Urinary bladder (tissue), 4 donors: ENCODE results near the gene C15orf40. TPM values are rescaled to one million over a fixed set of nuclear protein-coding genes. Genes with fewer than 3 reads are reported as not detected.
A peak's percentile ranks its signal among the peaks of the same experiment; 100 is the strongest.
"Not testable (repeated sequence)": the region's sequence is repeated elsewhere in the genome, so short reads cannot be mapped to it uniquely, and the experiment has no call there.

Experiments used
- DNase-seq: peaks from one replicate; pipeline ENCODE4 v3.0.0-alpha.2; 2015; ENCODE audit errors: extremely low spot score
- H3K27ac ChIP-seq: one replicate; pipeline ENCODE4 v1.5.1; 2013; ENCODE audit warnings: low read depth, mild to moderate bottlenecking, moderate library complexity
- H3K36me3 ChIP-seq: one replicate; pipeline ENCODE4 v1.6.1; 2013; ENCODE audit warnings: mild to moderate bottlenecking, moderate library complexity; ENCODE audit not compliant: insufficient read depth
- H3K4me1 ChIP-seq: one replicate; pipeline ENCODE4 v1.6.1; 2013; ENCODE audit warnings: mild to moderate bottlenecking, moderate library complexity; ENCODE audit not compliant: insufficient read depth
- H3K4me3 ChIP-seq: one replicate; pipeline ENCODE4 v1.5.1; 2013; ENCODE audit warnings: low read depth, low read length
- WGBS: extraction: QIAGEN DNeasy Blood & Tissue Kit; methylation state at CpG from one replicate; pipeline ENCODE4 v1.1.7; 2013; 5-methylcytosine and 5-hydroxymethylcytosine counted together
- polyA plus RNA-seq: library from polyadenylated mRNA; stranded (reverse); fragments of 200-250 nt; gene quantifications from one replicate; pipeline ENCODE4 v1.2.3, GENCODE V29; 2013
- total RNA-seq: library from RNA; depleted of rRNA; stranded (reverse); fragments of >200 nt; gene quantifications from one replicate; pipeline ENCODE4 v1.2.3, GENCODE V29; 2014
- donor health status: healthy with polysubstance abuse.
- donor health status: healthy.

C15orf40 gene
- total and polyA plus RNA-seq, 2 donors: 15.7 to 17.2 TPM

DNA sequence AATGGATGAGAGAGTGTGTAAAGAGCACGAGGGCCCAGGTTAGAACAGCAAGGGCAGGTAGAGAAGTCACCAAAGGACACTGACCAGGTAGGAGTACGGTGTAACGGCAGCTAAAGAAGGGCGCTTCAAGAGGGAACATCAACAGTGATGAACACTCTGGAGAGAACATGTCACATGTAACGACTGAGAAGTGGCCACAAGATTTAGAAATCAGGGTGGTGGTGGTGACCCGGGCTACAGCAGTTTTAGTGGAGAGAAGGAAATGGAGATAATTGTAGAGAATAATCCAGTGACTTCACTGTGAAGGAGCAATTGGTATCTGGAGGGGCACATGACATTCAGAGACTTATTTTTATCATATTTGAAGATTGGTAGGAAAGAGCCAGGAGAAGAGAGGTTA lies 1.2 kb upstream of the C15orf40 start:
- H3K27ac ChIP-seq: no peak overlapping the region
- no peaks in the 10 kb centered on the region for H3K4me1 ChIP-seq
- WGBS: 97% methylated on average over 6 of the region's 6 CpGs
- DNase-seq: no peak
- H3K4me3 ChIP-seq: no peak overlapping the region
- no peaks in the 10 kb centered on the region for H3K36me3 ChIP-seq

DNA sequence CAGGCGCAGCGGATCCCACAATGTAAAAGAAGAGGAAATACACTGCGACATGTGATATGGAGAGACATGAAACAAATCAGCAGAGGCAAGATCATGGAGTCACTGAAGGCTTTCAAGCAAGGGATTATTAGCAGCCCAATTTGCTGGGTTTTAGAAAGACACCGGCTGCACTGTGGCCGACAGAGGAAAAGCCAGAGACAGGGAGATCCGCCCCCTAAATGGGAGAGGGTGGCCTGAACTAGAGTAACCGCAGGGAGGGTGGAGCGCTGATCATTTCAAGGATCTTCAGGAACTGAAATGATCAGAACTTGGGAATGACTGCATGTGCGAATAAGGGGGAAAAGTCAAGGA lies 612 bp upstream of the C15orf40 start:
- H3K27ac ChIP-seq: peak overlapping the region; percentile 38
- WGBS: 50% methylated on average over 9 of the region's 9 CpGs
- no peaks in the 10 kb centered on the region for H3K36me3 ChIP-seq
- H3K4me3 ChIP-seq: peak overlapping the region; percentile 80
- no peaks in the 10 kb centered on the region for H3K4me1 ChIP-seq
- DNase-seq: no peak

DNA sequence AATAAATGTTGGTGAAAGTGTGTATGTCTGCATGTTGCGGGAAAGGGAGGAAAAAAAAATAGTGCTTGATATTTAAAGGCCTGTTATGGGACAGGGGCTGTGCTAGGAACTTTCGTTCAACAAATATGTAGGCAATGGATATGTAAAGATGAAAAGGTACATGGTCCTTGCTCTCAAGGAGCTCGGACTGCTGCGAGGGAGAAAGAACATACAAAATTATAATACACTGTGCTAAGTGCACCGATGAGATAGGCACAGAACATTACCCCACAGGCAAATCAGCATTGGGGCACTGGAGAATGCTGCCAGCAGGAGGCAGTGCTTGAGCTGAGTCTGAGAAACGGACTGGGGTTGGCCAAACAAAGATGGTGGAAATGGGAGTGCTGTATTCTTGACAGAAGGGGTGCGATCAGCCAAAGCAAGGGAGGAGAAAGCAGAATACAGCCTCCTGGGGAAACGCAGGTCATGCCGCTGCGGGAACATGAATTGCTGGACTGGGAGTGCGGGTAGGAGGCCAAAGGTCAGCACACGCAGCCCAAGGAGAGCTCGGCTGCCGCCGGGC lies 649 bp downstream of the C15orf40 start:
- peak overlapping the region; percentile 71 for H3K27ac ChIP-seq
- peaks cover 1% of the 10 kb centered on the region for H3K36me3 ChIP-seq
- 8% methylated on average over 15 of the region's 15 CpGs for WGBS
- H3K4me3 ChIP-seq: peak overlapping the region; percentile 80
- DNase-seq: peak; percentile 26
- no peaks in the 10 kb centered on the region for H3K4me1 ChIP-seq

DNA sequence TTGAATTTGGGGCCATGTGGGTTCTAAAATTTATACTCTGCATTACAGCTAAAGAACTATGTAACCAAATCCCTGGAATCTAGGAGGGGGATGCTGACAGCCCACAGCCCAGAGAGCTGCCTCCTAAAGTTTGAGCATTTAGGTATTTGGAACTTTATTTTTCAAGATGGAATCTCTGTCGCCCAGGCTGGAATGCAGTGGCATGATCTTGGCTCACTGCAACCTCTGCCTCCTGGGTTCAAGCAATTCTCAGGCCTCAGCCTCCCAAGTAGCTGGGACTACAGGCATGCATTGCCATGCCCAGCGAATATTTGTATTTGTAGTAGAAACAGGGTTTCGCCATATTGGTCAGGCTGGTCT lies 10.8 kb downstream of the C15orf40 start:
- not testable (repeated sequence) for H3K27ac ChIP-seq, H3K4me3 ChIP-seq, H3K4me1 ChIP-seq, DNase-seq, H3K36me3 ChIP-seq
- WGBS: 96% methylated on average over 3 of the region's 3 CpGs

DNA sequence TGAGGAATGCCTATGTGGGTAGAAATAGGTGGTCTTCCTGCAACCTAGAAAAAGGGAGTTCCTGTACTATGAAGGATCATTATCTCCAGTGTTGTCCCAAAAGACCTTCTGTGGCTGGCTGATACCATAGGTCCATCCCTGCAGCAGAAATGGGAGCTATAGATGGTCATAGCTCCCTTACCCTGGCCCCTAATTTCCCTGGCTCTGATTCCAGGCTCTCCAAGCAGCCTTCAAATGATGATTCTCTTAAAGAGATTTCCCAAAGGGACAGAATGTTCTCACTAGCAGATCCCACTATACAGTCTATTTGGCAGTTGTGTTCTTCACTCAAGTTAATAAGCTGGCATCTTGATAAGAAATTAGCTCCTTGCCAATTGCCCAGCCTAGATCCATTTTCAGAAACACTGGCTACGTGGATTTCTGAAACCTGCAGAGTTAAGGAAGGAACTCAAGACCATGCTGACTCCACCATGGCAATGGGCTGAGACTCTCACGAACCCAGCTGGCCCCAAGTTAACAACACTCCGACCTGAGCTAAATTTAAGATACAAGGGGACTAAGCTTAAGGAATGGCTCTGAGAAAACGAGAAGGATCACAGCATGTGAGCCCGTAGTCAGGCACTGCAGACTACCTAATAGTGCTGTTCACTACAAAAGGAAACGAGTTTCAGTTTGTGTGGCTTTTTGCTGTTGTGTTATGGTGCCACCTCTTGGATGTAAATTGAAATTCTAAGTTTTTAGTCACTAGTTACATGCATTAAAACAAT lies 11.4 kb downstream of the C15orf40 start:
- Histone ChIP-seq H3K4me3 (no peak overlapping the region), H3K4me1 (no peaks in the 10 kb centered on the region), H3K27ac (no peak overlapping the region), H3K36me3 (no peaks in the 10 kb centered on the region)
- 13% methylated on average over 6 of the region's 6 CpGs for WGBS
- no peak for DNase-seq

DNA sequence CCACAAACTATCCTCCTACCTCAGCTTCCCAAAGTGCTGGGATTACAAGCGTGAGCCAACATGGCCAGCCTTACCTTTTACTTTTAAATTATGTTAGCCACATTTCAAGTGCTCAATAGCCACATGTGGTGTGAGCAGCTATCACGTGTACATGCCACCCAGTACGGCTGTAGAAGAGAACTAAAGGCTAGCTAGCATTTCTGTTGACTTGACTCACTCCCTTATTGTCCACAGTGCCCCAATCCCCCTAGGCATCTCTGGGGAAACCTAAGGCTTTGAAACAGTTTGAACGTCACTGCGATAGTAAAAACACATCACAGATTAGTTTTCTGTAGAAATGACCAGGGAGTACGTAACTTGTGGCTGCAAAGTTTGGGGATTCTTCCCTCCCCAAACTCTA lies 12.0 kb downstream of the C15orf40 start:
- 85% methylated on average over 6 of the region's 6 CpGs for WGBS
- no peak for DNase-seq
- Histone ChIP-seq H3K36me3 (no peaks in the 10 kb centered on the region), H3K27ac (no peak overlapping the region), H3K4me1 (no peaks in the 10 kb centered on the region), H3K4me3 (no peak overlapping the region)

DNA sequence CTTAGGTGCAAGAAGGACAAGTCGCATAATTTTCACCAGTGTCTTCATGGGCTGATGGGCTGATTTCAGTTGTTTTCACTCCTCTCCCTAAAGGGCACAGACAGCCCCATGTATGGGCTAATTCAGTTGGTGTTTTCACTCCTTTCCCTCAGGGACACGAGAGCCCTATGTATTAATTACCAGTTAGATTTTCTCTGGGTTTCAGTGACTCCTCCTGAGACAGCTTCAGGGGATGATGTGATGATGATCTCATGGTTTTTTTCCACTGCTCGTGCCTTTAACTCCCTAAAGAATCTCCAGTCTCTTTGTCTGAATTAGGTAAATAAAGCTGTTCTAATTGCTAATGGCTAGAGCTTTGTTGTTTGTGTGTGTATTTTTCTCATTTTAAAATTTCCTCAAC lies 15.5 kb downstream of the C15orf40 start:
- H3K36me3 ChIP-seq: no peaks in the 10 kb centered on the region
- WGBS: 67% methylated on average over 3 of the region's 3 CpGs
- no peaks in the 10 kb centered on the region for H3K4me1 ChIP-seq
- DNase-seq: no peak
- no peak overlapping the region for H3K4me3 ChIP-seq
- no peak overlapping the region for H3K27ac ChIP-seq

DNA sequence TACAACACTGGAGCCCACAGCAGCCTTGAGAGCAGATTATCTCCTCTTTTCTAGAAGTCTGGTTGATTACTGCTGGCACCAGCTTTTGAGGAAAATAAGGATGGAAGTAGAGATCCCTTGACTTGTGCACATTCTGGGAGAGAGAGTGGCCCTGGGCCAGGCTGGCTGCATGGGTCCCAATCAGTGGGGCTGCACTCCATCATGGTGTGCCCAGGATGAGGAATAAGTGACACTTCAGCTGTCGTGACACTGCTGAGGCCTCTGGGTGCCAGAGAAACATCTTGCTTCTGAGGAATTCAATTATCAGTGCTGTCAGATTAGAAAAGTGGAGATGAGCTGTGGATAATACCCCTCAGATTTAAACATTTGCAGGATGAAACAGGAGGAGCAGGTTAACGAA lies 16.4 kb downstream of the C15orf40 start:
- Histone ChIP-seq H3K36me3 (no peaks in the 10 kb centered on the region), H3K27ac (no peak overlapping the region), H3K4me3 (no peak overlapping the region), H3K4me1 (no peaks in the 10 kb centered on the region)
- WGBS: 78% methylated on average over 2 of the region's 2 CpGs
- DNase-seq: no peak

DNA sequence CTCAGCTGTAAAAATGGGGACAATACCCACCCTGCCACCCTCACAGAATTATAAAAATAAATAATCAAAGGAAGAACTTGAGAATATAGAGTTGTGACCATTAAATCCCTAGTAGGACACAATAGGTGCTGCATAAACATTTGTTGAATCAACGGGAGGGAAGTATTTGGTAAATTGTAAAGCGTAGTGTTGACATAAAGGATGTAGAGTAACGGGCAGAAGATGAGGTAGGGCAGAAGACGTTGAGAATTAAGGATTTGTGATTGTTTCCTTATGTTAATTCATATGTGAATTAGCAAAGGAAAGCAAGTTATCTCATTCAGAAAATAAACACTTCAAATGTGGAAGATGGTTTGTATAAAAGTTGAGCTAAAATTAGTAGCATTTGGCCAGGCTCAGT lies 18.3 kb downstream of the C15orf40 start:
- H3K36me3 ChIP-seq: peaks cover 1% of the 10 kb centered on the region
- H3K4me3 ChIP-seq: no peak overlapping the region
- H3K4me1 ChIP-seq: no peaks in the 10 kb centered on the region
- no peak for DNase-seq
- WGBS: 46% methylated on average over 4 of the region's 4 CpGs
- no peak overlapping the region for H3K27ac ChIP-seq

DNA sequence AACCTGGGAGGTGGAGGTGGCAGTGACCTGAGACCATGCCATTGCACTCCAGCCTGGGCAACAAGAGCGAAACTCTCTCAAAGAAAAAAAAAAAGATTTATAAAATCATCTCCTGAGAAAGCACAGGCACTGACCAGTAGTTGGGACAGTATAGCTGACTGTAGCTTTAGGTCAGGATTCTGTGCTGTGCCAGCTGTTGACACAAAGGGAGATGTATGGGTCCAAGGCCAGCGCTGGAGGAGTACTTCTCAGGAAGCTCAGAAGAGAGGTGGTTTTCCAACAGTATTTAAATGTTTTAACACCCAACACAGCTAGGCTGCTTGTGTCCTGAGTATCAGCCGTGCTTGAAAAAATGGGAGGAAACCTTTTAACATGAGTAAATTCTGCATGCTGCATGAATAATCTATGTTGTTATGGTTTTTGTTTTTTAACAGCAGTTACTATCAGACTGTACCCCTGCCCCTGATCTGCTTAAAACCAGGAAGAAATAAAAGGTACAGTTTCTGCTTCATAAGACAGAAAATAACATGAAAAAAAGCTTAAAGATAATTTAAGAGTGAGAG lies 18.9 kb downstream of the C15orf40 start:
- H3K4me1 ChIP-seq: no peaks in the 10 kb centered on the region
- peaks cover 1% of the 10 kb centered on the region for H3K36me3 ChIP-seq
- H3K4me3 ChIP-seq: no peak overlapping the region
- WGBS: 81% methylated on average over 3 of the region's 3 CpGs
- H3K27ac ChIP-seq: no peak overlapping the region
- no peak for DNase-seq

DNA sequence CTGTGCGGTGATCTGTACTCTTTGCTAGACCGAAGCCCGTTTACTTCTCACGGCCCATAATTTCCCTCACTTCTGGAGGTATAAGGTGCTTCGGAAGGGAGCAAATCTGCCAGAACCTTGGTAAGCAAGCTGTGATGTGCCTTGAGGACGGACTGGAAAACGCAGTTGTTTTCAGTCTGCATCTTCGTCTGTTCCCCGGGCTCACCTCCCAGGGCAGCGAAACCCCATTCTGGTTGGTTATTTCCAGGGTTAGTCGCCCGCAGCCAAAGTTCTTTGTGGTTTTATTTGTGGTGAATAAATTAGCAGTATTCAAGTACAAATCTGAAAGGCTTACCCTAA lies 25.0 kb downstream of the C15orf40 start:
- no peak for DNase-seq
- H3K4me1 ChIP-seq: peaks cover 2% of the 10 kb centered on the region
- peaks cover 1% of the 10 kb centered on the region for H3K36me3 ChIP-seq
- H3K4me3 ChIP-seq: peak overlapping the region; percentile 87
- H3K27ac ChIP-seq: peak overlapping the region; percentile 48
- under 1% methylated on average over 12 of the region's 12 CpGs for WGBS

DNA sequence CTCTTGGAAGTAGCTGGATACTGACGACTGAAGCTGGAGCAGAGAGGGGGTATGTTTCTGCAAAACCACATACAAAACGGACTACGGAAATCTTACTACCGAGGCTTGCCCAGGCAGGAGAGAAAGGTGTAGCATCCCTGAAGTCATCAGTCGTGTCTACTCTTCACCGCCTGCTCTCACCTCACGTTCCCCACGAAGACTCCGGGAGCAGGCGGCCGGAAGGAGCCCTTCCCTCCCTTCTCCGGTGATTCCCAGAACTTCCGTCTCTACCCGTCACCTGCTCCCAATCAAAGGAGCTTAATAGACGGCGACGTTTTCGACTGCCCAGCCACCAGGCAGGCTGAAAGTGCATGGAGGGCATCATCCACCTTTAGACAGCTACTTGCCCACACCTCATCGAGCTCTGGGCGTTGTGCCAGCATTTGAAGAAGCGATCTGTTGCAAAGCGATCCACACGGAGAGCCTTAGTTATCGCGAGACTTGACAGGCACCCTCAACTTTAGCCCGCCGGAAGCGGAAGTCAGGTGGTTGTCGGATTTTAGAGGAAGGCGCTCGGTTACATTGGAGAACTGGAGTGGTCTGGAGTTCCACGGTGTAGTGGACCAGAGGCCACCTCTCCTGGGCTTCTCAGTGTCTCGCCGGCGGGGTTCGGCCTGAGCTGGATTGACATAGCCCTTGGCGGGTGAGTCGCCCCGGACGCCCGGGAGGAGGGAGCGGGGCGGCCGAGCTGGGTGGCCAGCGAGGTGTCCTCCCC lies 25.6 kb downstream of the C15orf40 start, which contains the start of gene RAMAC:
Gene RAMAC (plus strand): TSS at position 523 of the 754 bp plus-strand sequence. CDS start 2,809 bp downstream, outside the sequence.
- WGBS: 1% methylated on average over 45 of the region's 45 CpGs
- peaks cover 1% of the 10 kb centered on the region for H3K36me3 ChIP-seq
- peak; percentile 94 for DNase-seq

DNA sequence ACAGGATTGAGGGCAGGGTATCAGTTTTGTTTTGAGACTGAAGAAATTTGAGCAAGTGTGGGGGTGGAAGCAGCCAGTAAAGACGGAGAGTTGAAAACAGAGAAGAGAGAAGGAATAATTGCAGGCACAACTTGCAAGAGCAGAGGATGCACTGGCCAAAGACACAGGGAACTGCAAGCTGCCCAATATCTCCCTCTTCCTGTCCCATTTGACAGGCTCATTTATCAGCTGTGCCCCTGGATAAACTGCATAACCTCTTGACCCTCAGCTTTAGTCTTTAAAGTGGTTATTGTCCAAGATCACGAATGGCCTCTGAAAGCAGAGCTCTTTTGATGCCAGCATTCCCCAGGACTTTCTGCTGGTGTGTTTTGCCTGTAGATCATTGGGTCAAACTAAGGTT lies 30.5 kb downstream of the C15orf40 start:
- 29% methylated on average over 2 of the region's 2 CpGs for WGBS
- H3K27ac ChIP-seq: no peak overlapping the region
- no peak overlapping the region for H3K4me3 ChIP-seq
- no peaks in the 10 kb centered on the region for H3K4me1 ChIP-seq
- DNase-seq: no peak
- no peaks in the 10 kb centered on the region for H3K36me3 ChIP-seq

More for the DNA sequence above, 25.6 kb downstream of the C15orf40 start, which contains the start of gene RAMAC:
- peaks cover 2% of the 10 kb centered on the region for H3K4me1 ChIP-seq
- peak within 1 kb of the TSS; percentile 87 for H3K4me3 ChIP-seq
- H3K27ac ChIP-seq: peak within 1 kb of the TSS; percentile 48

DNA sequence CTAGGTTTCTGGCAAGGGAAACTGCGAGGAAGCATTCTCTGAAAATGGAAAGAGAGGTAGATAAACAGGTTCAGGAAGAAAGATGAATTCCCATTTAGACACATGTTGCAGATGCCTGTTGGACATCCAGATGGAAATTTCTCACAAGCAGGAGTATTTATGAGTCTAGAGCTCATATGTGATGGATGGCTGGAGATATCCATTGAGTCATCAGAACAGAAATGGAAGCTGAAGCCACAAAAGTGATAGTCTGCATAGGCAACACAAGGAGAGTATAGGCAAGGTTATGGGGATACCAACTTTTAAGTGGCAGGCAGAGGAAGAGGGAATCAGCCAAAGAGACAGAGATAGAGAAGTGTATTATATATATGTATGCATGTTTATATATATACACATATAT lies 31.7 kb downstream of the C15orf40 start:
- Histone ChIP-seq H3K4me1 (no peaks in the 10 kb centered on the region), H3K27ac (no peak overlapping the region), H3K4me3 (no peak overlapping the region), H3K36me3 (no peaks in the 10 kb centered on the region)
- 94% methylated on average over 1 of the region's 1 CpG for WGBS
- DNase-seq: no peak
